ENCODE measurements around the gene L3MBTL4.

GRCh38 chr18:6069539-6069938, 345.2 kb downstream of the L3MBTL4 start:
- TF ChIP-seq POLR2A (IDR thresholded peaks at IDR 0.05; ENCODE audit: low read depth, low read length) (no peak), POLR2AphosphoS5 (IDR thresholded peaks at IDR 0.05; ENCODE audit: low read depth, low read length) (no peak), PAX5 (IDR thresholded peaks at IDR 0.05; ENCODE audit: insufficient read depth, low read length, severe bottlenecking) (no peak), SPI1 (IDR thresholded peaks at IDR 0.05; ENCODE audit: low read depth, low read length) (no peak), POU2F2 (IDR thresholded peaks at IDR 0.05; ENCODE audit: low read depth, low read length) (no peak), TAF1 (IDR thresholded peaks at IDR 0.05; ENCODE audit: low read depth, low read length) (no peak)

All from GM12891 (cell line).